Hypothalamus (tissue), 51 donors: Measurements from ENCODE around the gene PSORS1C2.
"Not testable (repeated sequence)": the region's sequence is repeated elsewhere in the genome, so short reads cannot be mapped to it uniquely, and the experiment has no call there.

Experiments
- DNase-seq, 51 donors: peaks; one replicate each; lab custom pipeline; 2025; lab: John Stamatoyannopoulos, UW

The PSORS1C2 gene

DNA sequence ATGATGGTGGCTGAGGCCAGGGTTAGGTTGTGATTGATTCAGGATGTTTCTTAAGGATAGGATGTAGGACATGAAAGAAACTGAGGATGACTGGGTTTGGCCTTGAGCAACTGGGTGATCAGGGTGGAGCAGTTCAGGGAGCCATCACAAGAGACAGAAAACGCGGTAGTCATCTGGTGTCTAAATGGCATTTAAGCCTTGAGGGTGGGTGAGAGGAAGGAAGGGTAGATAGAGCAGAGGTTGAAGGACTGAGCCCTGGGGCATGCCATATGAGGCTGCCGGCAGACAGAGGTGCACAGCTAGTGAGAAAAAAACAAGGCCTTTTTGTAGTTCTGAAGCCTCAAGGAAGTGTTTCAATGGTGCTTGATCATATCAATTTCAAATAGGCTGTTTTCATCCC is 29.7 kb upstream of the PSORS1C2 start:
- DNase-seq: no peak

- DNase-seq: no peak
Observed at GRCh38 chr6:31165986-31166385, 27.1 kb upstream of the PSORS1C2 start.

GRCh38 chr6:31165064-31165832 is 26.4 kb upstream of the PSORS1C2 start:
- DNase-seq: not testable (repeated sequence)

GRCh38 chr6:31164475-31165063 is 25.7 kb upstream of the PSORS1C2 start:
- DNase-seq: not testable (repeated sequence)

GRCh38 chr6:31163922-31164321 is 25.1 kb upstream of the PSORS1C2 start:
- no peak for DNase-seq

- DNase-seq: no peak
Observed at GRCh38 chr6:31162463-31163165, 23.7 kb upstream of the PSORS1C2 start.

DNA sequence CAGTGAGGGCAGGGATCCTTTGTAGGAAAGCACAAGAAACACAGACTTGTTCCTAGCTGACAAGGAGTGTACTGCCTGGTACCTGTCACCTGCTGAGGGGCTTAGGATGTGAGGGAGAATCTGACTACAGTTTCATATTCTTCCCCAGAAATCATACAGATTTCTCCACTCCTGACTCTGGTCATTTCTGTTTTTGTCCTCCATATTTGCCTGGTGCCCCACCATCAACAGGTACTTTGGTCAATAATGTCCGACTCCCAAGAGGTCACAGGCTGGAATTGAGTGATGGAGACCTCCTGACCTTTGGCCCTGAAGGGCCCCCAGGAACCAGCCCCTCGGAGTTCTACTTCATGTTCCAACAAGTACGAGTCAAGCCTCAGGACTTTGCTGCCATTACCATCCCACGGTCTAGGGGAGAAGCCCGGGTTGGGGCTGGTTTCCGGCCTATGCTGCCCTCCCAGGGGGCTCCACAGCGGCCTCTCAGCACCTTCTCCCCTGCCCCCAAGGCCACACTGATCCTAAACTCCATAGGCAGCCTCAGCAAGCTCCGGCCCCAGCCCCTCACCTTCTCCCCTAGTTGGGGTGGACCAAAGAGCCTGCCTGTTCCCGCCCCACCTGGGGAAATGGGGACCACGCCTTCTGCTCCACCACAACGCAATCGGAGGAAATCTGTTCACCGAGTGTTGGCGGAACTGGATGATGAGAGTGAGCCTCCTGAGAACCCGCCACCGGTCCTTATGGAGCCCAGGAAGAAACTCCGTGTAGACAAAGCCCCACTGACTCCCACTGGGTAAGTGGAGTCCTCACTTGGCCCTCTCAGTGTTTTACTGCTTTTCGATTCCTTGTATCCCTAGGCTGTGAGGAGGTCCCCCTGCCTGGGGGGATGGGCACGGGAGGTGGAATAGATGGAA is 22.6 kb upstream of the PSORS1C2 start:
- no peak for DNase-seq

- no peak for DNase-seq
Observed at GRCh38 chr6:31158863-31159855, 20.3 kb upstream of the PSORS1C2 start.

DNA sequence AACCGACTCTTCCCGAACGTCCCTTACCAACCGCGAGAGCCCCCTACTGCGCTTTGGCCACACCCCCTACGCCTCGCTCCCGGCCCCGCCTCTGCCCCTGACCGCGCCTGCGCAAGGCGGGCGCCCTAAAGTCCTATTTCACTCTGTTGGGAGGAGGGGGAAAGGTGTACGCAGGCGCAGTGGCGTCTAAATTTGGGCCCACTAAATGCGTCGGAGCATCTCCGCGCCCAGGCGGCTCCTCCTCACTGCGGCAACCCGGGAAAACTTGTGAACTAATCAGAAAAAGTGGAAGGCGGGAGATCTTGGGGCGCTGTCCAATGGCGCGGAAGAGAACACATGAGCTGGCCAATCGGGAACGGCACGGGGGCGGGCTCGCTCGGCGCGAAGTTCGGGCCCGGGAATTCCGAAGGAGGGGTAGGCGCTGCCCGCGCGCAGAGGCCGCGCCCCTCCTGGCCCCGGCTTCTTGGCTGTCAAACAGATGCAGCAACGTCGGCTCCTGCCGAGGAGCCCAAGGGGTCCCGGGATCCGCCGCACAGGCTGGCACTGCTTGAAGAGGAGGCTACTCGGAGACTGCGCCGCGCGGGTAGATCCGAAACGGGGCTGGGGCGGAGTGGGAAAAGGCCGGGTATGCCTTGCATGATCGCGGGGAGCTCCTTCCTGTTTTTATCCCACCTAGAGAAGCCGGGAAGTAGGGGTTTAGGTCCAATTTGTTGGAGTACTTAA is 19.4 kb upstream of the PSORS1C2 start, which contains the start of gene TCF19:
TSS of gene TCF19 (plus strand) at position 450 of the 723 bp plus-strand sequence. CDS start 881 bp downstream, outside the sequence.
- peak; percentile 76 to 99 (median 95) for DNase-seq

- no peak for DNase-seq
Observed at GRCh38 chr6:31157513-31158139, 18.8 kb upstream of the PSORS1C2 start, which contains the start of gene CCHCR1. Gene CCHCR1, minus strand, starts transcription at chr6:31157802. Its CDS starts 202 bp downstream, at chr6:31157600.

DNA sequence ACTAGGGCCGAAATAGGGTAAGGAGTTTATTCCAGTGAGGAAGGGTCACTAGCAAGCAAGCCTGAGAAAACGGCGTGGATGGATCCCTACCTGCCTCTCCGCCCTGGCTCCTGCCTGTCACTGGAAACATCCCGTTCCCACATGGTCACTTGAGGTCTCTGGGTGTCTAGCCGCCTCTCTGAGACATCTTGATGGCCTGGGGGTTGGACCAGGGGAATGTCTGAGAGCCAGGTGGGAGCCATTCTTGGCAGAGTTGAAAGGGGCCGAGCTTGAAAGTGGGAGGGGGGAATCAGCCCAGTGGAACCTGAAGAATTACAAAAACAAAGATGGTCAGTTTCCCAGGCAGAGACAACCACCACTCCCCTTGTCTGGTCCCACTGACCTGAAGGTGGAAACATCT is 17.8 kb upstream of the PSORS1C2 start:
- no peak for DNase-seq

- DNase-seq: no peak
Observed at GRCh38 chr6:31154436-31154835, 15.6 kb upstream of the PSORS1C2 start.

- DNase-seq: no peak
Observed at GRCh38 chr6:31152781-31153180, 13.9 kb upstream of the PSORS1C2 start.

DNA sequence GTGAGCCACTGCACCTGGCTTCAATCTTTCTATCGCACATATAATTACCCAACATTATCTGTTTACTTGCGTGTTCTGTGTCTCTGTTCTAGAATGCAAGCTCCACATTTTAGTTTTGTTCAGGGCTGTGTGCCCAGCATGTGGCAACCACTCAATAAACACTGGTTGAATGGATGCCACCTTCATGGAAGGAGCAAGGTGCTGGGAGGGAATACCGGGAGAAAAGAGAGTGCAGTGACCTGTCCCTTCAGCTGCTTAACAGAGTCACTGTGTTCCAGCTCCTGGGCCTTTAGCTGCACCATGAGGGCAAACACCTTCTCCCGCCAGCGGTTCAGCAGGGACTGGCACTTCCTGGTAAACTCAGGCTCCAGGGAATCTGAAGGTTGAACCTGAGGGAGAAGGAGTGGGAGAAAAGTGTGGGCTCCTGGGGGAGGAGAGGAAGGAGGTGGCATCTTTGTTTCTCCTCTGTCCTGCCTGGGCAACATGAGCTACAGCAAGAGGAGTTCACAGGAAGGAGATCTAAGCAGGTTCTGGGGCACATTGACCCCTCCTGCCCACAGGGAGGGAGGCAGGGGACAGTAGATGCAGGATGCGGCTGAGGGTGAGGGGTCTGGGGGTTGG is 11.1 kb upstream of the PSORS1C2 start:
- no peak for DNase-seq

DNA sequence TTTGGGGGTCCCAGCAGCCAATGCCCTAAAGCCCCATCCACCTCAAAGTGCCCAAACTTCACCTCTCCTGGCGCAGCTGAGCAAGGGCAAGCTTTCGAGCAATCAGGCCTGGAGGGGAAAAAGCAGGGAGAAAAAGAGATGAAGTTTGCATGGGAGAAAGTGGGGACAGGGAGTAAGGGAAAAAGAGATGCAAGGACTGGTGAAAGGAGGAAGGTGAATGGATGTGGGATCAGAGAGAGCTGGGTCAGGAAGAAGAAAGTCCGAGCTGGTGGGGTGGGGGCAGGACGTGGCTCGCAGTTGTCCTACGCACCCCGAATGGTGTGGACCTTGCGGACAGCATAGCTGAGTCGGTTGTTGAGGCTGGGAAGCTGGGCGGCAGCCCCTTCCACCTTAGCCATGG is 6.5 kb upstream of the PSORS1C2 start:
- no peak for DNase-seq

DNA sequence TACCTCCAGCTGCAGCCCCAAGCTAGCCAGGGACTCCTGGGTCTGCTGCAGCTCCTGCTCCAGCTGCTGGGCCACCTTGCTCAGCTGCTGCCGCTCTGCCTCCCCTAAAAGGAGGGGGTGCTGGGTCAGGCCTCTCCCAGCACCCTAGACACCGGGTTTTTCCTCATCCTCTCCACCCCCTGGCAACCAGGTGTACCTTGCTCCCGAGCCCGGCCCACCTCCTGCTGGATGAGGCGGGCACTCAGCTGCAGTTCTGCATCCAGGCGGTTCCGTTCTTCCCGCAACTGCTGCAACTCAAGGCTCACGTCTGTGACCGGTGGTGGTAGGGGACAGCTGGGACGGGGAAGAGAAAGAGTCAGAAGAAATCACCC is 6.1 kb upstream of the PSORS1C2 start:
- DNase-seq: no peak

- no peak for DNase-seq
Observed at GRCh38 chr6:31144296-31144969, 5.6 kb upstream of the PSORS1C2 start.
